ENCODE data around the gene SESN3. TPM values are rescaled to one million over a fixed set of nuclear protein-coding genes. Genes with fewer than 3 reads are reported as not detected.
"Not testable (repeated sequence)": the region's sequence is repeated elsewhere in the genome, so short reads cannot be mapped to it uniquely, and the experiment has no call there.

SESN3 gene
- total RNA-seq, 2 experiments from 2014 or later: 8.4 to 12.3 TPM

GRCh38 chr11:95262994-95263765, 32.2 kb upstream of the SESN3 start:
- H3K9me3 Mint-ChIP-seq (ENCODE audit: low read depth): no peaks in the 10 kb centered on the region
- no peak overlapping the region for H3K27ac Mint-ChIP-seq
- peak; percentile 61 for ATAC-seq
- H3K27me3 Mint-ChIP-seq: no peaks in the 10 kb centered on the region
- POLR2A ChIA-PET: interaction anchor here (1.0 kb wide), 1 partner anchor 9 kb away, joined by 3 read pairs; no protein-coding TSS in a partner anchor
- CTCF ChIA-PET: interaction anchor here (1.1 to 1.3 kb wide), 3 partner anchors 8 to 113 kb away, joined by 3 read pairs; no protein-coding TSS in a partner anchor
- H3K36me3 Mint-ChIP-seq (ENCODE audit: low read depth): no peaks in the 10 kb centered on the region
- H3K4me1 Mint-ChIP-seq: peaks cover 7% of the 10 kb centered on the region
- DNase-seq: no peak
- intact Hi-C loops (cut with DNase I, micrococcal nuclease): no loop called here
- no peak overlapping the region for H3K4me3 Mint-ChIP-seq

- no peak overlapping the region for H3K27ac Mint-ChIP-seq
- H3K4me3 Mint-ChIP-seq: no peak overlapping the region
Observed at GRCh38 chr11:95257456-95257971, 26.5 kb upstream of the SESN3 start.

GRCh38 chr11:95256321-95256779, 25.3 kb upstream of the SESN3 start:
- H3K4me1 Mint-ChIP-seq: peaks cover 46% of the 10 kb centered on the region
- H3K27me3 Mint-ChIP-seq: no peaks in the 10 kb centered on the region
- H3K4me3 Mint-ChIP-seq: no peak overlapping the region
- H3K27ac Mint-ChIP-seq: no peak overlapping the region
- ATAC-seq (no peak), DNase-seq (no peak)
- CTCF ChIA-PET: interaction anchor here (1.1 to 2.1 kb wide), 2 partner anchors 27 to 54 kb away, joined by 3 to 8 read pairs; no protein-coding TSS in a partner anchor
- no peaks in the 10 kb centered on the region for H3K36me3 Mint-ChIP-seq (ENCODE audit: low read depth)
- H3K9me3 Mint-ChIP-seq (ENCODE audit: low read depth): no peaks in the 10 kb centered on the region
- intact Hi-C loops (cut with DNase I, micrococcal nuclease): no loop called here
- POLR2A ChIA-PET: no interaction called here

More at GRCh38 chr11:95257456-95257971, 26.5 kb upstream of the SESN3 start:
- POLR2A ChIA-PET: no interaction called here
- H3K36me3 Mint-ChIP-seq (ENCODE audit: low read depth): no peaks in the 10 kb centered on the region
- CTCF ChIA-PET: interaction anchor here (0.6 to 1.0 kb wide), 4 partner anchors 8 to 211 kb away, joined by 3 to 4 read pairs (median 3); no protein-coding TSS in a partner anchor
- DNase-seq: no peak
- no peaks in the 10 kb centered on the region for H3K27me3 Mint-ChIP-seq
- intact Hi-C loops (cut with DNase I, micrococcal nuclease): no loop called here
- ATAC-seq: no peak
- H3K9me3 Mint-ChIP-seq (ENCODE audit: low read depth): no peaks in the 10 kb centered on the region
- H3K4me1 Mint-ChIP-seq: peaks cover 43% of the 10 kb centered on the region

GRCh38 chr11:95255251-95256145, 24.5 kb upstream of the SESN3 start:
- DNase-seq (no peak), ATAC-seq (no peak)
- intact Hi-C loops (cut with DNase I, micrococcal nuclease): loop anchor here in 1 of 2 experiments (2.0 kb wide), 1 partner anchor 83 kb away; no protein-coding TSS in a partner anchor
- peaks cover 46% of the 10 kb centered on the region for H3K4me1 Mint-ChIP-seq
- no peak overlapping the region for H3K4me3 Mint-ChIP-seq
- POLR2A ChIA-PET: interaction anchor here (1.5 to 2.5 kb wide), 2 partner anchors 11 to 24 kb away, joined by 5 to 14 read pairs; partner anchors contain the start of gene SESN3
- H3K36me3 Mint-ChIP-seq (ENCODE audit: low read depth): no peaks in the 10 kb centered on the region
- CTCF ChIA-PET: interaction anchor here (1.0 to 3.4 kb wide), 7 partner anchors 8 to 105 kb away, joined by 3 to 13 read pairs (median 4); no protein-coding TSS in a partner anchor
- peak overlapping the region; percentile 59 for H3K27ac Mint-ChIP-seq
- no peaks in the 10 kb centered on the region for H3K27me3 Mint-ChIP-seq
- H3K9me3 Mint-ChIP-seq (ENCODE audit: low read depth): no peaks in the 10 kb centered on the region

- POLR2A ChIA-PET: interaction anchor here (0.6 to 2.5 kb wide), 5 partner anchors 9 to 43 kb away, joined by 3 to 14 read pairs (median 3); partner anchors contain the start of gene SESN3
- ATAC-seq (no peak), DNase-seq (no peak)
- Mint-ChIP-seq H3K27ac (peak overlapping the region; percentile 59), H3K36me3 (ENCODE audit: low read depth) (no peaks in the 10 kb centered on the region), H3K4me1 (peaks cover 46% of the 10 kb centered on the region), H3K9me3 (ENCODE audit: low read depth) (no peaks in the 10 kb centered on the region), H3K4me3 (no peak overlapping the region), H3K27me3 (no peaks in the 10 kb centered on the region)
- CTCF ChIA-PET: interaction anchor here (0.8 to 3.4 kb wide), 9 partner anchors 10 to 300 kb away, joined by 3 to 13 read pairs (median 4); no protein-coding TSS in a partner anchor
- intact Hi-C loops (cut with DNase I, micrococcal nuclease): loop anchor here (1.0 to 2.0 kb wide), 3 partner anchors 23 to 103 kb away; partner anchors contain the start of gene SESN3 (in 2 of the 2)
Observed at GRCh38 chr11:95254716-95255115, 23.7 kb upstream of the SESN3 start.

GRCh38 chr11:95254131-95254704, 23.2 kb upstream of the SESN3 start:
- Mint-ChIP-seq H3K4me1 (peaks cover 46% of the 10 kb centered on the region), H3K9me3 (ENCODE audit: low read depth) (no peaks in the 10 kb centered on the region), H3K27me3 (no peaks in the 10 kb centered on the region), H3K4me3 (peak overlapping the region; percentile 79), H3K27ac (peak overlapping the region; percentile 95), H3K36me3 (ENCODE audit: low read depth) (no peaks in the 10 kb centered on the region)
- ATAC-seq: peak; percentile 99
- POLR2A ChIA-PET: interaction anchor here (0.6 to 2.5 kb wide), 5 partner anchors 9 to 42 kb away, joined by 3 to 14 read pairs (median 3); partner anchors contain the start of gene SESN3
- intact Hi-C loops (cut with DNase I, micrococcal nuclease): loop anchor here (1.0 to 2.0 kb wide), 3 partner anchors 23 to 103 kb away; partner anchors contain the start of gene SESN3 (in 2 of the 2)
- CTCF ChIA-PET: interaction anchor here (0.8 to 3.4 kb wide), 13 partner anchors 10 to 452 kb away, joined by 3 to 13 read pairs (median 4); no protein-coding TSS in a partner anchor
- peak; percentile 89 for DNase-seq

GRCh38 chr11:95253141-95253540, 22.1 kb upstream of the SESN3 start:
- POLR2A ChIA-PET: interaction anchor here (0.5 to 2.5 kb wide), 2 partner anchors 21 to 156 kb away, joined by 5 to 14 read pairs; partner anchors contain the start of gene SESN3
- Mint-ChIP-seq H3K4me1 (peaks cover 54% of the 10 kb centered on the region), H3K27ac (no peak overlapping the region), H3K27me3 (no peaks in the 10 kb centered on the region), H3K4me3 (no peak overlapping the region), H3K36me3 (ENCODE audit: low read depth) (no peaks in the 10 kb centered on the region), H3K9me3 (ENCODE audit: low read depth) (no peaks in the 10 kb centered on the region)
- ATAC-seq: no peak
- CTCF ChIA-PET: interaction anchor here (0.6 to 3.4 kb wide), 13 partner anchors 9 to 1032 kb away, joined by 3 to 13 read pairs (median 4); partner anchors contain the start of gene SESN3
- intact Hi-C loops (cut with DNase I, micrococcal nuclease): no loop called here
- DNase-seq: no peak

GRCh38 chr11:95252586-95252985, 21.6 kb upstream of the SESN3 start:
- no peaks in the 10 kb centered on the region for H3K27me3 Mint-ChIP-seq
- H3K36me3 Mint-ChIP-seq (ENCODE audit: low read depth): no peaks in the 10 kb centered on the region
- no peak for ATAC-seq
- H3K4me3 Mint-ChIP-seq: no peak overlapping the region
- CTCF ChIA-PET: interaction anchor here (0.9 to 3.4 kb wide), 7 partner anchors 8 to 454 kb away, joined by 3 to 13 read pairs (median 7); partner anchors contain the start of gene SESN3
- no peak for DNase-seq
- POLR2A ChIA-PET: interaction anchor here (2.5 kb wide), 1 partner anchor 21 kb away, joined by 14 read pairs; the partner anchor contains the start of gene SESN3
- H3K27ac Mint-ChIP-seq: no peak overlapping the region
- peaks cover 54% of the 10 kb centered on the region for H3K4me1 Mint-ChIP-seq
- H3K9me3 Mint-ChIP-seq (ENCODE audit: low read depth): no peaks in the 10 kb centered on the region
- intact Hi-C loops (cut with DNase I, micrococcal nuclease): no loop called here

GRCh38 chr11:95251896-95252295, 20.9 kb upstream of the SESN3 start:
- H3K27me3 Mint-ChIP-seq; DNase-seq; H3K9me3 Mint-ChIP-seq (ENCODE audit: low read depth); ATAC-seq; H3K4me3 Mint-ChIP-seq; POLR2A ChIA-PET; H3K36me3 Mint-ChIP-seq (ENCODE audit: low read depth); intact Hi-C loops (cut with DNase I, micrococcal nuclease): not testable (repeated sequence)
- H3K4me1 Mint-ChIP-seq: peaks cover 54% of the 10 kb centered on the region
- CTCF ChIA-PET: interaction anchor here (2.1 to 3.0 kb wide), 2 partner anchors 20 to 22 kb away, joined by 7 to 12 read pairs; partner anchors contain the start of gene SESN3
- H3K27ac Mint-ChIP-seq: peak overlapping the region; percentile 12
